Left lung (tissue), 10 donors: ENCODE results near the gene MAP3K14. TPM values are rescaled to one million over a fixed set of nuclear protein-coding genes. Genes with fewer than 3 reads are reported as not detected.

Experiments used
- ATAC-seq: fragments of 200-7000 bp; cut with Tn5 transposase; one replicate; pipeline ENCODE4 v1.9.1; 2020; ENCODE audit warnings: moderate library complexity
- DNase-seq, 4 donors: peaks; one replicate each; pipeline ENCODE4 v3.0.0-alpha.2; 2013 to 2020
- H3K27ac ChIP-seq, 2 donors: fragments of 200-600 bp; sonication (generic) in 1 of 2; one replicate each; pipeline versions ENCODE4 v1.5.0 to v1.8.0; 2020 to 2021
- H3K27me3 ChIP-seq, 2 donors: fragments of 200-600 bp; sonication (generic) in 1 of 2; one replicate each; pipeline versions ENCODE4 v1.5.0 to v1.8.0; 2020 to 2021
- H3K36me3 ChIP-seq, 2 donors: fragments of 200-600 bp; sonication (generic) in 1 of 2; one replicate each; pipeline versions ENCODE4 v1.5.0 to v1.8.0; 2020 to 2021
- H3K4me1 ChIP-seq, 2 donors: fragments of 200-600 bp; one replicate each; pipeline ENCODE4 v1.8.0; 2021
- H3K4me3 ChIP-seq, 2 donors: fragments of 200-600 bp; sonication (generic) in 1 of 2; one replicate each; pipeline versions ENCODE4 v1.5.0 to v1.8.0; 2020 to 2021; ENCODE audit warnings: mild to moderate bottlenecking in 1 of 2
- H3K9me3 ChIP-seq, 2 donors: fragments of 200-600 bp; sonication (generic) in 1 of 2; one replicate each; pipeline versions ENCODE4 v1.5.0 to v1.8.0; 2020 to 2021
- intact Hi-C, 2 donors: fragments of 100-400 bp; cut with DNase I; formaldehyde crosslinking; loops; one replicate each; pipeline versions ENCODE4 v1.11.2 to v1.14.2; 2022
- polyA plus RNA-seq, 6 donors: library from polyadenylated mRNA; unstranded; fragments of 120-200 nt; gene quantifications; one replicate each; pipeline ENCODE4 v1.2.1, GENCODE V29; 2013; ENCODE audit not compliant: insufficient read length in 6 of 6
- total RNA-seq, 2 donors: library from RNA; stranded (reverse); fragmentation: NEBNext Ultra II Directional; extraction: Animal tissue kit (Norgen Biotek cat#: 25700); gene quantifications; one replicate each; pipeline ENCODE4 v1.2.1, GENCODE V29; 2021
- TF ChIP-seq, protein P1 (sequence below), 2 donors: fragments of 200-600 bp; sonication (generic) in 1 of 2; IDR thresholded peaks; one replicate each; pipeline versions ENCODE4 v1.5.0 to v1.8.0; 2021; ENCODE audit warnings: antibody characterized with exemption in 2 of 2
- donor health status: DM: no; HTN: yes; CAD: no.
- donor health status: DM: no; HTN: no; CAD: no.

Gene MAP3K14
- total and polyA plus RNA-seq, 8 donors: 6.3 to 13.1 (median 7.7) TPM

DNA sequence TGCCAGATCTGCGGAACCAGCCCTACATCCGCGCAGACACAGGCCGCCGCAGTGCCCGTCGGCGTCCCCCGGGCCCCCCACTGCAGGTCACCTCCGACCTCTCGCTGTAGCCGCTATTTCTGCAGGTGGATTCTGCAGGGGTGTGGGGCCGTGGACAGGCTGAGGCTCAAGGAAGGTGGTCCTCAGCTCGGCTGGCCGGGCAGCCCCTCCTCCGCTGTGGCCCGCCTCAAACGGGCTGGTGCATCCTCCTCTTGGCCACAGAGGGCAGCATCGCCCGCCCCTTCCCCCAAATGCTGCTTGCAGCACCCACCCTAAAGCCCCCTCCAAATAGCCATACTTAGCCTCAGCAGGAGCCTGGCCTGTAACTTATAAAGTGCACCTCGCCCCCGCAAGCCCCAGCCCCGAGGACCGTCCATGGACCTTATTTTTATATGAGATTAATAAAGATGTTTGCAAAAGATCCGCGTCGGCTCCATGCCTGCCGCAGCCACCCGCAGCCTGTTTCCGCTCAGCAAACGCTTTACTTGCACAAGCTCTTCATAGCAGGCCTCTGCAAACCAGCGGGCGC is 69.9 kb downstream of the MAP3K14 start:
- peaks cover 0 to 59% of the 10 kb centered on the region in 2 donors for H3K36me3 ChIP-seq
- no peaks in the 10 kb centered on the region for H3K9me3 ChIP-seq
- H3K4me3 ChIP-seq: peak overlapping the region; percentile 43 to 53
- no peaks in the 10 kb centered on the region for H3K27me3 ChIP-seq
- TF ChIP-seq, protein P1, sequence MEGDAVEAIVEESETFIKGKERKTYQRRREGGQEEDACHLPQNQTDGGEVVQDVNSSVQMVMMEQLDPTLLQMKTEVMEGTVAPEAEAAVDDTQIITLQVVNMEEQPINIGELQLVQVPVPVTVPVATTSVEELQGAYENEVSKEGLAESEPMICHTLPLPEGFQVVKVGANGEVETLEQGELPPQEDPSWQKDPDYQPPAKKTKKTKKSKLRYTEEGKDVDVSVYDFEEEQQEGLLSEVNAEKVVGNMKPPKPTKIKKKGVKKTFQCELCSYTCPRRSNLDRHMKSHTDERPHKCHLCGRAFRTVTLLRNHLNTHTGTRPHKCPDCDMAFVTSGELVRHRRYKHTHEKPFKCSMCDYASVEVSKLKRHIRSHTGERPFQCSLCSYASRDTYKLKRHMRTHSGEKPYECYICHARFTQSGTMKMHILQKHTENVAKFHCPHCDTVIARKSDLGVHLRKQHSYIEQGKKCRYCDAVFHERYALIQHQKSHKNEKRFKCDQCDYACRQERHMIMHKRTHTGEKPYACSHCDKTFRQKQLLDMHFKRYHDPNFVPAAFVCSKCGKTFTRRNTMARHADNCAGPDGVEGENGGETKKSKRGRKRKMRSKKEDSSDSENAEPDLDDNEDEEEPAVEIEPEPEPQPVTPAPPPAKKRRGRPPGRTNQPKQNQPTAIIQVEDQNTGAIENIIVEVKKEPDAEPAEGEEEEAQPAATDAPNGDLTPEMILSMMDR (IDR thresholded peaks at IDR 0.05): peak; percentile 21 to 25
- peak; percentile 8 for ATAC-seq
- peaks cover 5 to 42% of the 10 kb centered on the region in 2 donors for H3K4me1 ChIP-seq
- intact Hi-C loops: no loop called here
- H3K27ac ChIP-seq: peak overlapping the region; percentile 78 to 82
- peak in 2 of 4 donors; percentile 53 to 78 for DNase-seq

DNA sequence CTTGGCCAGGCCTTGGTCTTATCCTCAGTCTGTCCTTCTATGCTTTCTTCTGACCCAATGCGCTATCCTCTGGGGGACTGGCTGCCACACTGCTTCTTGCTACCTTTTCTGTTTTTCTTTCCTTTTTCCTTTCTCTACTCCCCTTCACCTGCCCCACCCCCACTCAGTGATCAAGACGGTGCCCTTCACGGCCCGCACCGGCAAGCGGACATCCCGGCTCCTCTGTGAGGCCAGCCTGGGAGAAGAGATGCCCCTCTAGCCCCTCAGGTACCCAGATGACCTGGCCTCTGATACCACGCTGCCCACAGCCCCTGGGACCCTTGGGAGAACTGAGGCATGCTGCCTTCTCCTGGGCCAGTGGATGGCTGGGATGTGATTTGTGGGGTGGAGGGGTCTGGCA is 70.5 kb downstream of the MAP3K14 start:
- no peak overlapping the region for H3K27ac ChIP-seq
- TF ChIP-seq, protein P1 (IDR thresholded peaks at IDR 0.05): no peak
- intact Hi-C loops: no loop called here
- no peak for DNase-seq
- H3K36me3 ChIP-seq: peaks cover 0 to 64% of the 10 kb centered on the region in 2 donors
- no peak for ATAC-seq
- H3K9me3 ChIP-seq: no peaks in the 10 kb centered on the region
- peaks cover 5 to 41% of the 10 kb centered on the region in 2 donors for H3K4me1 ChIP-seq
- H3K4me3 ChIP-seq: peak overlapping the region in 1 of 2 donors; percentile 43
- H3K27me3 ChIP-seq: peaks cover 0 to 3% of the 10 kb centered on the region in 2 donors

DNA sequence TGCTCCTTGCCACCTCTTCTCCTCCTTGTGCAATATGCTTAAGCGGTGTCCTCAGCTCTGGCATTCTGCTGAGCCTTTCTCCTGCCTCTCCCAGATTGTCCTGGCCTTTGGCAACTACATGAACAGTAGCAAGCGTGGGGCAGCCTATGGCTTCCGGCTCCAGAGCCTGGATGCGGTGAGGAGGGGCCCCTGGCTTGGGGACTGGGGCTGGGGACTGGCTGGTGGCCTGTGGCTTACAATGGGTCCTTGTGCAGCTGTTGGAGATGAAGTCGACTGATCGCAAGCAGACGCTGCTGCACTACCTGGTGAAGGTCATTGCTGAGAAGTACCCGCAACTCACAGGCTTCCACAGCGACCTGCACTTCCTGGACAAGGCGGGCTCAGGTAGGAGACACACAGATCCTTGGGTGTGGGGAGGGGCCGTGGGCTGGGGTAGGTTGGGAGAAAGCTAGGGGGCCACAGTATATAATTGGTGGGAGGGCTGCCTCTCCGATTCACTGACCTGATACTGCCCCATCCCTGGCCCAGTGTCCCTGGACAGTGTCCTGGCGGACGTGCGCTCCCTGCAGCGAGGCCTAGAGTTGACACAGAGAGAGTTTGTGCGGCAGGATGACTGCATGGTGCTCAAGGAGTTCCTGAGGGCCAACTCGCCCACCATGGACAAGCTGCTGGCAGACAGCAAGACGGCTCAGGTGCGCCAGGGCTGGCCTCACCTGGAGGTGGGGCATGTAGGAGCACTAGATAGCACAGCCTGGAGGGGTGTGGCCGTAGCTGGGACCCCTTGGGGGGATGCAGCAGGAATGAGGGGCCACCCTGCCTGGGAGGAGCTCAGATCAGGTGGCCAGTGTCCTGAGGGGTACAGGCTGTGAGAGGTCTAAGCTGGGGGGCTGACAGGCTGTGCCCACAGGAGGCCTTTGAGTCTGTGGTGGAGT is 71.8 kb downstream of the MAP3K14 start:
- H3K4me3 ChIP-seq: no peak overlapping the region
- peaks cover 5 to 41% of the 10 kb centered on the region in 2 donors for H3K4me1 ChIP-seq
- H3K27me3 ChIP-seq: peaks cover 0 to 6% of the 10 kb centered on the region in 2 donors
- ATAC-seq (no peak), DNase-seq (no peak)
- intact Hi-C loops: no loop called here
- TF ChIP-seq, protein P1 (IDR thresholded peaks at IDR 0.05): no peak
- H3K27ac ChIP-seq: no peak overlapping the region
- H3K36me3 ChIP-seq: peaks cover 0 to 71% of the 10 kb centered on the region in 2 donors
- no peaks in the 10 kb centered on the region for H3K9me3 ChIP-seq

DNA sequence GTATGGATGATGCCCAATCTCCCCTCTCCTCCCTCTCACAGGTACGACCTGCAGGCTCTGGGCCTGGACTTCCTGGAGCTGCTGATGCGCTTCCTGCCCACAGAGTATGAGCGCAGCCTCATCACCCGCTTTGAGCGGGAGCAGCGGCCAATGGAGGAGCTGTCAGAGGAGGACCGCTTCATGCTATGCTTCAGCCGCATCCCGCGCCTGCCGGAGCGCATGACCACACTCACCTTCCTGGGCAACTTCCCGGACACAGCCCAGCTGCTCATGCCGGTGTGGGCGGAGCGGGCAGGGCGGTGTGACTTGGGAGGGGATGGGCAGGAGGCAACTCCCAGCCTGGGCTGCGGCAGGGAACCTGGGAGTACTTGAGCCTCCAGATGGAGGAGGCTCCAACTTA is 73.1 kb downstream of the MAP3K14 start:
- intact Hi-C loops: no loop called here
- ATAC-seq (no peak), DNase-seq (peak in 1 of 4 donors; percentile 76)
- H3K27me3 ChIP-seq: peaks cover 0 to 6% of the 10 kb centered on the region in 2 donors
- no peaks in the 10 kb centered on the region for H3K9me3 ChIP-seq
- TF ChIP-seq, protein P1 (IDR thresholded peaks at IDR 0.05): no peak
- peaks cover 5 to 37% of the 10 kb centered on the region in 2 donors for H3K4me1 ChIP-seq
- no peak overlapping the region for H3K4me3 ChIP-seq
- peaks cover 0 to 83% of the 10 kb centered on the region in 2 donors for H3K36me3 ChIP-seq
- no peak overlapping the region for H3K27ac ChIP-seq

DNA sequence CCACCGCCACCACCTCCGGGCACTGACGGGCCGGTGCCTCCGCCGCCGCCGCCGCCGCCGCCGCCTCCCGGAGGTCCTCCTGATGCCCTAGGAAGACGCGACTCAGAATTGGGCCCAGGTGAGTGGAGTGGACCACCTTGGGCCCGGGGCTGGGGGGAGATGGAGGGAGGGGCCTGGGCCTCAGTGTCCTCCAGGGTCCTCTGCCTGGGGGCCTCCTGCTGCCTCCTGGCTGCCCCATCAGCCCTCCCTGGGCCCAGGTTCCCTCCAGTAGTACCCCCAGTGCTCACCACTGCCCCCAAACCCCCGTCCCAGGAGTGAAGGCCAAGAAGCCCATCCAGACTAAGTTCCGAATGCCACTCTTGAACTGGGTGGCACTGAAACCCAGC is 74.8 kb downstream of the MAP3K14 start:
- DNase-seq (no peak), ATAC-seq (no peak)
- H3K36me3 ChIP-seq: peaks cover 0 to 99% of the 10 kb centered on the region in 2 donors
- H3K9me3 ChIP-seq: no peaks in the 10 kb centered on the region
- H3K27me3 ChIP-seq: peaks cover 0 to 6% of the 10 kb centered on the region in 2 donors
- TF ChIP-seq, protein P1 (IDR thresholded peaks at IDR 0.05): no peak
- no peak overlapping the region for H3K4me3 ChIP-seq
- intact Hi-C loops: no loop called here
- H3K27ac ChIP-seq: no peak overlapping the region
- peaks cover 5 to 20% of the 10 kb centered on the region in 2 donors for H3K4me1 ChIP-seq
